Endodermal cell (in vitro differentiated cells): ENCODE measurements around the gene BSCL2. TPM values are rescaled to one million over a fixed set of nuclear protein-coding genes. Genes with fewer than 3 reads are reported as not detected.
"Not testable (repeated sequence)": the region's sequence is repeated elsewhere in the genome, so short reads cannot be mapped to it uniquely, and the experiment has no call there.

Experiments used
- DNase-seq: peaks from one replicate; pipeline ENCODE4 v3.0.0-alpha.2; 2017
- H3K27ac ChIP-seq: 2 replicates; pipeline ENCODE4 v1.5.1; 2013; ENCODE audit warnings: mild to moderate bottlenecking, low read depth, low read length, moderate library complexity
- H3K27me3 ChIP-seq: 2 replicates; pipeline ENCODE4 v1.6.1; 2013; ENCODE audit warnings: mild to moderate bottlenecking, low read length, moderate library complexity; ENCODE audit not compliant: insufficient read depth, control insufficient read depth, poor library complexity, severe bottlenecking
- H3K36me3 ChIP-seq: 2 replicates; pipeline ENCODE4 v1.7.0; 2013; ENCODE audit warnings: mild to moderate bottlenecking, low read length, moderate library complexity; ENCODE audit not compliant: control insufficient read depth, insufficient read depth
- H3K4me1 ChIP-seq: one replicate; pipeline ENCODE4 v1.7.0; 2013; ENCODE audit warnings: low read length; ENCODE audit not compliant: control insufficient read depth, insufficient read depth
- H3K4me3 ChIP-seq: 2 replicates; pipeline ENCODE4 v1.5.1; 2013; ENCODE audit warnings: mild to moderate bottlenecking, low read length, moderate library complexity
- H3K9ac ChIP-seq: 2 replicates; pipeline ENCODE4 v1.6.1; 2013; ENCODE audit warnings: mild to moderate bottlenecking, low read length, moderate library complexity; ENCODE audit not compliant: poor library complexity, severe bottlenecking; ENCODE audit errors: extremely low read depth
- H3K9me3 ChIP-seq: 2 replicates; pipeline ENCODE4 v1.6.1; 2013; ENCODE audit warnings: mild to moderate bottlenecking, low read length, moderate library complexity; ENCODE audit not compliant: control insufficient read depth
- H3K27ac Mint-ChIP-seq: 2 replicates; pipeline ENCODE4 v1.8.0; 2020; ENCODE audit warnings: mixed read lengths
- H3K27me3 Mint-ChIP-seq: 2 replicates; pipeline ENCODE4 v1.8.0; 2021; ENCODE audit warnings: mild to moderate bottlenecking, mixed read lengths; ENCODE audit not compliant: insufficient read depth
- H3K36me3 Mint-ChIP-seq: 2 replicates; pipeline ENCODE4 v1.8.0; 2020; ENCODE audit warnings: low read depth, mixed read lengths
- H3K4me1 Mint-ChIP-seq: 2 replicates; pipeline ENCODE4 v1.8.0; 2020; ENCODE audit warnings: mixed read lengths
- H3K4me3 Mint-ChIP-seq: 2 replicates; pipeline ENCODE4 v1.8.0; 2020; ENCODE audit warnings: mild to moderate bottlenecking, moderate library complexity, mixed read lengths
- H3K9me3 Mint-ChIP-seq: 2 replicates; pipeline ENCODE4 v1.8.0; 2020; ENCODE audit warnings: mild to moderate bottlenecking, mixed read lengths
- CTCF ChIP-seq: fragments of 200-600 bp; sonication (generic); conservative IDR thresholded peaks from 2 replicates; pipeline ENCODE4 v1.5.0; 2021; ENCODE audit warnings: antibody characterized with exemption, mild to moderate bottlenecking
- WGBS, 2 experiments: methylation state at CpG; one replicate each; pipeline versions ENCODE4 v1.1.5 to v1.1.7; 2013; ENCODE audit warnings: missing lambda C conversion rate in 2 of 2, mixed read lengths in 1 of 2; ENCODE audit not compliant: insufficient coverage in 1 of 2, insufficient read length in 1 of 2; 5-methylcytosine and 5-hydroxymethylcytosine counted together
- total RNA-seq, 2 donors: library from RNA; stranded (reverse); fragmentation: NEBNext Ultra II Directional in 1 of 2; extraction: Animal tissue kit (Norgen Biotek cat#: 25700) in 1 of 2; gene quantifications; 2 replicates in 1 of 2; 3 replicates in 1 of 2; pipeline ENCODE4 v1.2.1, GENCODE V29; 2021

BSCL2 gene
- total RNA-seq, 2 donors from 2014 or later = 68.6 to 77.2 TPM

- no peak for DNase-seq
- Mint-ChIP-seq H3K36me3 (peaks cover 37% of the 10 kb centered on the region), H3K9me3 (no peaks in the 10 kb centered on the region), H3K4me3 (peak overlapping the region; percentile 84), H3K27me3 (no peaks in the 10 kb centered on the region), H3K4me1 (peaks cover 19% of the 10 kb centered on the region), H3K27ac (peak overlapping the region; percentile 79)
- WGBS, 2 experiments = 90 to 92% methylated on average over 15 of the region's 15 CpGs
- Histone ChIP-seq H3K27me3 (no peaks in the 10 kb centered on the region), H3K9me3 (no peaks in the 10 kb centered on the region), H3K27ac (no peak overlapping the region), H3K4me1 (peaks cover 7% of the 10 kb centered on the region), H3K36me3 (peaks cover 40% of the 10 kb centered on the region), H3K4me3 (peak overlapping the region; percentile 94), H3K9ac (no peak overlapping the region)
- no peak for TF ChIP-seq CTCF
Measured at GRCh38 chr11:62677714-62678113, 29.5 kb downstream of the BSCL2 start.

DNA sequence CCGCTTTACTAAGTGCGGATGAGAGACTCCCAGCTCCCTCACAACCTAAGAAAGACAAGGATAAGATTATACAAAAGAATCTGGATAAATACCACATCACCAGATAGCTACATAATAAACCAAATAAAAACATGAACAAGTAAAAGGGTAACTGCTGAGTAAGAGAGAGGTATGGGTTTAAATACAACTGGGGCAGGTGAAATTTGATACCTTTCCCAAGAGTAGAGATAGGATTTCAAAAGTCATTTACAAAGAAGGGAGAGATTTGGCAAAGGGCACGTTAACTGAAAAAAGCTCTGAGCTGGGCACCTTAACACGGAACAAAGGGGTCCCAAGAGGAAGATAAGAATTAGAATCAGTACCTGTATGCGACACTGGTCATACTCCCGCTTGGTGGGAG, 30.1 kb downstream of the BSCL2 start:
- Histone ChIP-seq H3K36me3 (peaks cover 42% of the 10 kb centered on the region), H3K27me3 (no peaks in the 10 kb centered on the region), H3K9me3 (no peaks in the 10 kb centered on the region), H3K4me3 (no peak overlapping the region), H3K27ac (no peak overlapping the region), H3K9ac (no peak overlapping the region), H3K4me1 (peaks cover 7% of the 10 kb centered on the region)
- H3K27me3 Mint-ChIP-seq = no peaks in the 10 kb centered on the region
- no peak for TF ChIP-seq CTCF
- H3K27ac Mint-ChIP-seq = peak overlapping the region; percentile 0
- H3K36me3 Mint-ChIP-seq = peaks cover 37% of the 10 kb centered on the region
- WGBS, 2 experiments = 89 to 93% methylated on average over 4 to 6 of the region's 6 CpGs
- H3K9me3 Mint-ChIP-seq = no peaks in the 10 kb centered on the region
- no peak for DNase-seq
- peaks cover 19% of the 10 kb centered on the region for H3K4me1 Mint-ChIP-seq
- peak overlapping the region; percentile 84 for H3K4me3 Mint-ChIP-seq

- Histone ChIP-seq H3K4me3 (no peak overlapping the region), H3K27me3 (no peaks in the 10 kb centered on the region), H3K9ac (no peak overlapping the region), H3K27ac (no peak overlapping the region), H3K36me3 (peaks cover 42% of the 10 kb centered on the region), H3K9me3 (no peaks in the 10 kb centered on the region), H3K4me1 (peaks cover 7% of the 10 kb centered on the region)
- Mint-ChIP-seq H3K27ac (peak overlapping the region; percentile 0), H3K36me3 (peaks cover 37% of the 10 kb centered on the region), H3K27me3 (no peaks in the 10 kb centered on the region), H3K9me3 (no peaks in the 10 kb centered on the region), H3K4me1 (peaks cover 19% of the 10 kb centered on the region), H3K4me3 (peak overlapping the region; percentile 84)
- TF ChIP-seq CTCF = peak; percentile 29
- DNase-seq = peak; percentile 53
- WGBS, 2 experiments = 90 to 92% methylated on average over 5 to 6 of the region's 6 CpGs
Measured at GRCh38 chr11:62676698-62677097, 30.5 kb downstream of the BSCL2 start.

GRCh38 chr11:62675415-62675814, 31.8 kb downstream of the BSCL2 start:
- Mint-ChIP-seq H3K4me1 (peaks cover 15% of the 10 kb centered on the region), H3K36me3 (peaks cover 37% of the 10 kb centered on the region)
- H3K27me3 ChIP-seq, H3K27me3 Mint-ChIP-seq, H3K4me3 Mint-ChIP-seq, H3K27ac ChIP-seq, H3K9me3 Mint-ChIP-seq, H3K4me1 ChIP-seq, H3K4me3 ChIP-seq, H3K27ac Mint-ChIP-seq, DNase-seq, H3K9ac ChIP-seq, H3K9me3 ChIP-seq: not testable (repeated sequence)
- 96 to 97% methylated on average over 10 of the region's 10 CpGs for WGBS, 2 experiments
- H3K36me3 ChIP-seq = peaks cover 42% of the 10 kb centered on the region
